HT-29 (cell line): ENCODE measurements around the gene PIH1D2. TPM values are rescaled to one million over a fixed set of nuclear protein-coding genes. Genes with fewer than 3 reads are reported as not detected.

Experiments
- small RNA-seq: library from RNA; depleted of rRNA; stranded (forward); fragments of <200 nt; gene quantifications from one replicate; pipeline ENCODE3, GENCODE V24; 2014
- total RNA-seq: library from RNA; depleted of rRNA; stranded (reverse); fragments of >200 nt; shearing (Covaris generic); gene quantifications from 2 replicates; pipeline ENCODE4 v1.2.3, GENCODE V29; 2014; rRNA removed

PIH1D2 gene
- total RNA-seq, 1 experiment from 2014 or later: 0.97 TPM

Small RNA genes lying within 50 kb of the gene (small RNA-seq; reads per million reads assigned to genes)
- not detected for gene AP000907.3
- not detected for gene RNU6-893P

Other genes starting within 250 kb of the PIH1D2 start
- 16.5 and 23.9 TPM in 2 replicates for gene ALG9, start 202.4 kb downstream of the PIH1D2 start, total RNA-seq
- gene FDXACB1, start 194.9 kb downstream of the PIH1D2 start, total RNA-seq: 1.8 and 3.1 TPM in 2 replicates
- 8.8 and 11.9 TPM in 2 replicates for gene CFAP68, start 194.5 kb downstream of the PIH1D2 start, total RNA-seq
- not detected in 2 replicates for gene CRYAB, start 162.2 kb downstream of the PIH1D2 start, total RNA-seq
- not detected in 2 replicates for gene HSPB2, start 161.3 kb downstream of the PIH1D2 start, total RNA-seq
- gene C11orf52, start 155.1 kb downstream of the PIH1D2 start, total RNA-seq: 4.3 and 6.3 TPM in 2 replicates
- gene DIXDC1, start 136.7 kb downstream of the PIH1D2 start, total RNA-seq: 2.0 and 2.6 TPM in 2 replicates
- 37.2 and 42.4 TPM in 2 replicates for gene DLAT, start 48.6 kb downstream of the PIH1D2 start, total RNA-seq
- gene NKAPD1, start 282 bp upstream of the PIH1D2 start, total RNA-seq: 11.0 and 13.4 TPM in 2 replicates
- 212 and 216 TPM in 2 replicates for gene TIMM8B, start 12.7 kb upstream of the PIH1D2 start, total RNA-seq
- 144 and 195 TPM in 2 replicates for gene SDHD, start 12.9 kb upstream of the PIH1D2 start, total RNA-seq
- 1.8 TPM in 2 replicates for gene IL18, start 90.1 kb upstream of the PIH1D2 start, total RNA-seq
- not detected in 2 replicates for gene TEX12, start 93.4 kb upstream of the PIH1D2 start, total RNA-seq
- gene BCO2, start 101.5 kb upstream of the PIH1D2 start, total RNA-seq: 0.84 and 3.8 TPM in 2 replicates
- 28.3 and 44.7 TPM in 2 replicates for gene PTS, start 152.4 kb upstream of the PIH1D2 start, total RNA-seq
- gene PLET1, start 186.8 kb upstream of the PIH1D2 start, total RNA-seq: not detected in 2 replicates